Fibroblast of villous mesenchyme (primary cell): ENCODE results near the gene XIRP2. TPM values are rescaled to one million over a fixed set of nuclear protein-coding genes. Genes with fewer than 3 reads are reported as not detected.

Source experiments
- DNase-seq: peaks from one replicate; pipeline ENCODE4 v3.0.0-alpha.2; 2010; ENCODE audit warnings: low read depth
- H3K4me3 ChIP-seq: 2 replicates; pipeline ENCODE4 v1.5.1; 2011; ENCODE audit warnings: low read depth, mild to moderate bottlenecking, low read length
- CTCF ChIP-seq: IDR thresholded peaks from 2 replicates; pipeline ENCODE4 v1.5.1; 2012; ENCODE audit warnings: low read depth, mild to moderate bottlenecking, low read length; ENCODE audit not compliant: insufficient read depth
- total RNA-seq: library from RNA; depleted of rRNA; stranded (reverse); fragments of >200 nt; gene quantifications from 2 replicates; pipeline ENCODE4 v1.2.3, GENCODE V29; 2012

XIRP2 gene
- total RNA-seq, 1 donor, result under 0.01 TPM

- DNase-seq, result no peak
- TF ChIP-seq CTCF, result no peak
- H3K4me3 ChIP-seq, result no peak overlapping the region
Measured at GRCh38 chr2:166899676-166900075, 11.4 kb downstream of the XIRP2 start.

- H3K4me3 ChIP-seq, result no peak overlapping the region
- no peak for TF ChIP-seq CTCF
- DNase-seq, result peak; percentile 3
Measured at GRCh38 chr2:166900700-166901099, 12.4 kb downstream of the XIRP2 start.

GRCh38 chr2:166901336-166901735, 13.1 kb downstream of the XIRP2 start:
- no peak overlapping the region for H3K4me3 ChIP-seq
- no peak for TF ChIP-seq CTCF
- no peak for DNase-seq

- H3K4me3 ChIP-seq, result no peak overlapping the region
- no peak for DNase-seq
- TF ChIP-seq CTCF, result no peak
Measured at GRCh38 chr2:166916987-166917386, 28.7 kb downstream of the XIRP2 start.

- DNase-seq, result no peak
- H3K4me3 ChIP-seq, result no peak overlapping the region
- no peak for TF ChIP-seq CTCF
Measured at GRCh38 chr2:166917415-166917814, 29.1 kb downstream of the XIRP2 start.

- TF ChIP-seq CTCF, result no peak
- no peak for DNase-seq
- H3K4me3 ChIP-seq, result no peak overlapping the region
Measured at GRCh38 chr2:166921261-166921896, 33.1 kb downstream of the XIRP2 start.

GRCh38 chr2:166924967-166925366, 36.7 kb downstream of the XIRP2 start:
- TF ChIP-seq CTCF, result no peak
- DNase-seq, result no peak
- H3K4me3 ChIP-seq, result no peak overlapping the region
